GM21526 (cell line): ENCODE results near the gene CFAP251.
"Not testable (repeated sequence)": the region's sequence is repeated elsewhere in the genome, so short reads cannot be mapped to it uniquely, and the experiment has no call there.

Source experiments
- ATAC-seq: cut with Tn5 transposase; IDR thresholded peaks from one replicate; pipeline ENCODE4 v1.9.1; 2021; ENCODE audit warnings: moderate library complexity; ENCODE audit not compliant: unreplicated experiment, low FRiP score

CFAP251 gene

GRCh38 chr12:122022393-122023338 lies 104.3 kb downstream of the CFAP251 start:
- no peak for ATAC-seq

DNA sequence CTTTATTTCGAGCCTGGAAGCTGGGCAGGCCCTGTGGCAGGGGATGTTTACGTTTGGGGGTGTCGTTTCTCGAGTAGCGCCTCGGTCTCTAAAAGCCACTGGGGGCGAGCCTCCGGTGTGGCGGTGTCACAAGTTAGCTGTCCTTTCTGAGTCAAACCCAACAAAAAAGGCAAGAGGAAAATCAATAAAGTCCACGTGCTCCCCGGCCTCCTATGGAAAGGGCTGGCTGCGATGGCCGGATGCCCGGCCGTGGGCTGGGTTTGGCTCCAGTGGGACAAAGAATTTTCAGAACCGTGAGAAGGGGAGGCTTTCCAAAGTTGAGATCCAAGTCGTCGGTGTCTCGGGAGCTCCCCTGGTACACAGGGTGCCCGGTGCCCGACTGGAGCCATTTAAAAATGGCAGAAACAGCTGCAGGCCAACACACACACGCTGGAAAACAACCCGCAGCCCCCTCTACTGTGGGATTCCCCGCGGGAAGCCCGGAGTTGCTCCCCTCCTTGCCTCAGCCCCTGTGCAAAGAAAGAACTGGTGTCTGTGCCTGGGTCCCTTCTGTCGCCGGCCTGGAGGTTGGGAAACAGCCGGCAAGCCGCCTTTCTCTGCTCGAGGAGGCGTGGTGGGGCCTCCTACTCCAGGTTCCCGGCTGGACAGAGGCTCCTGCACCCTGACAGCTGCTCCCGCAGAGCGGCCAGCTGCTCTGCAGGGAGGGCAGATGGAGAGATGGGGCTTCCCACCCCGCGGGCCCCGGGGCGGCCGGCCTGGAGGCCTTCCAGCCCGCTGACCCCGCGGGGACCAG lies 105.1 kb downstream of the CFAP251 start:
- no peak for ATAC-seq

DNA sequence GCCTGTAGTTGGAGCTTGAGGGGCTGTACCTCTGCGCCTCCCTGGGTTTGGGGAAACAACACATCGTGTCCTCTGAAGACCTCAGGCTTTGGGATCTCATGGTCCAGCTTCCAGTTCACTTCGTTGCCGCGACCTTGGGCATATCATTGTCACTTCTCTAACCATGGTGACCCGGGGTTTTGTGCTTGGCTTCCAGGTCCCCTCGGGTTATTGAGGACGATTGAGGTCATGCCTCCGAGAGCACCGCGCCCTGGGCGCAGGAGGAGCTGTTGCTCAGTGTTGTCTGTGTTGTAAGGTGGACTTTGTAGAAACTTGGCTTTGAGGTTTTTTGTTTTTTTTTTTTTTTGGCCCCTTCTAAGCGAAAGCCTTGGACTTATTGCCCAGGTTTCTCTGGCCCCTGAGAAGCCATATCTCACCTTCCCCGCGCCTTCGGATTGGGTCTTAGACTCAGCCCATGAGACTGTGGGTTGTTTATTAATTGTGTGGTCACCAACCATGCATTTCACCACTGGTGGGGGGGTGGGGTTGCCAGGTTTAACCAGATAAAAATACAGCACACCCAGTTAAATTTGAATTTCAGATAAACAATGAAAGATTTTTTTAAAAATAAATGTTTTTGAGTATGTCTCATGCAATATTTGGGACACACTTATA lies 105.9 kb downstream of the CFAP251 start:
- no peak for ATAC-seq

- no peak for ATAC-seq
Observed at GRCh38 chr12:122026706-122027333, 108.4 kb downstream of the CFAP251 start.

DNA sequence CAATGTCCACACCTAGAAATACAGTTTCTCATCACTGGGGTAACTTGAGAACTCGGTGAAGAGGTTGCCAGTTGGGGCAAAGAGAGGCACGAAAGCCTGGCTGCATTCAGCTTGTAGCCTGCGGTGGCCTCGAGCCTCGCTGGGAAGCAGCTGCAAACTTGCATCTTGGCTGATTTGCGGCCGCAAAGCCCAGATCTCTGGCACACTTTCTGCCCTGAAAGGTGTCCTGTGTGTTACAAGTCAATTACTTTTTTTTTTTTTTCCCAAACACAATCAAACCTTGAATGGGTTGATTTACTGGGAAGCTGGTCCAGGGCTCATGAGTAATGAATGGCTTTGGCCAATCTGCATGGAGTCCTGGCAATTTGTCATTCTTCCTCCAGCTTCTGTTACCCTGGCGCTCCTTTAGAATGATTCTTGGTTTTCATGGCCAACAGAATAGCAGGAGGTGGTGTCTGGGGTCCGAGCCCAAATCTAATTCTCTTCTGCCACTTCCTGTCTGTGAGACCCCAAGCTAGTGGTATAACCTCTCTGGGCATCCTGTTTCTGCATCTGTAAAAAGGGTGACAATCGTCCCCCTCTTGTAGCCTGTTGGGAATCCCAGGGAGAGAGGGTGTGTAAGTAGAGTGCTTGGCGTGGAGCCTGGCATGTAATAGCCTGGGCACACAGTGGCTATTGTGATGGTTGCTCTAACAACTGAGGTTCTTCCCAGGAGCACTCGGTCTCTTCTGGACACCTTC lies 109.9 kb downstream of the CFAP251 start:
- no peak for ATAC-seq

DNA sequence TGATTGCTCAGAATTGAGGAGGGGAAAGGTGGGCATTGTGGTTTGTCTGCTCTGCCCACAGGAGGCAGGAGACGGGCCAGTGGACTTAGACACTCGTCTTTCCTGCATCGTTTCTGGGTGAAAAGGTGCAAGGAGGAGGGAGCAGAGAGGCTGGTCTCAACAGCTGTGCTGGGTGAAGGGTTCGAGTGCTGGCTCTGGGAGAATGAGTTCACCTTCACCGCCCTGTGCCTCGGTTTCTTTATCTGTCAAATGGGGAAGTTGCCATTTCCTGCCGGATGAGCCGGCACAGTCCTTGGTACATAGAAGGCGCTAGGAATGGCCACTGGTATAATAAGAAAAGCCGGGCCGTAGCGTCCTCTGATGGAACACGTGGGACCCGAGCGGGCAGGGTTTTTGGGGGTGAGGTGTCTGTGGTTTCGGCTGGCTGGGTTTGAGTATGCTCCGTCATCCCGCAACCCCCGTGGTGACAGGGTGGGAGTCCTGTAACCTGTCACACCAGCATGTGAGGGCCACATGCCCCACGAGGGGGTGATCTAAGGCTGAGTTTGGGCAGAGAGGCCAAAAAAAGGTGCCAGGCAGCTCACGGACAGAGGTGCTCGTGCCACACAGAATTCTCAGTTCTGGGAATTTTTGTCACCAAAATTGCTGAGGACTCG lies 110.6 kb downstream of the CFAP251 start:
- ATAC-seq, result no peak

DNA sequence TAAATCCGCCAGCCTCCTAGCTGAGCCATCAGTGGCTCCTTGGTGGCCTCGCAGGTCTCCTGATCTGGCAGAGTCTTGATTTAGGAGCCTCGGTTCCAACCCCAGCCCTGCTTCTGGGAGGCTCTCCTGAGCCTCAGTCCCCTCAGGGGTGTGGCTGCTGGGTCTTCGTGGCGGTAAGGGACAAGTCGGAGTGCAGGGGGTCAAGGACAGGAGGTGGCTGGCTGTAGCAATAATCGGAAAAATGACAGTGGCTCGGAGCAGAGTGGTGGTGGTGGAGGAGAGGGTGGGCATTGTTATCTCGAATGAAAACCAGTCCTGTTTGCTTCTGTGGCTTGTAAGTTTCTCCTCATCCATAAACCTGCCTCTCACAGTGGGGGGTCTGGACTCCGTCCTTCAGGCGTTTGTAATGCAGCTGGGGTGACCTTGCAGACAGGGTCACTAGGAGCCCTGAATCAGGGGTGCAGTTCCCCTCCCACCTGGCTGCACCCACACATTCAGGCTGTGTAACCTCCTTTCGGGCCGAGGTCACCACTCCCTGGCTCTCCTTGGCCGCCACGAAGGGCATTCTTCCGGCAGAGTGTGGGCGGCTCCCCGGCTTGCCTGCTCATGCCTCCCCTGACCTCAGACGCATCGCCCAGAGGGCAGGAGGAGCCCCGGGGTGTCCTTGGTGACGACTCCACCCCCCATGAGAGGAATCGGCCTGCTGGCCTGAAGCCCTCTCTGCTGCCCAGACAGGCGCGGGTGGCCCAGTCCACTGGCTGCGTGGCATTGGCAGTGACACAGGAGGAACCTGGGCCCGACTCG lies 111.4 kb downstream of the CFAP251 start:
- no peak for ATAC-seq

- no peak for ATAC-seq
Observed at GRCh38 chr12:122030424-122031035, 112.1 kb downstream of the CFAP251 start.

DNA sequence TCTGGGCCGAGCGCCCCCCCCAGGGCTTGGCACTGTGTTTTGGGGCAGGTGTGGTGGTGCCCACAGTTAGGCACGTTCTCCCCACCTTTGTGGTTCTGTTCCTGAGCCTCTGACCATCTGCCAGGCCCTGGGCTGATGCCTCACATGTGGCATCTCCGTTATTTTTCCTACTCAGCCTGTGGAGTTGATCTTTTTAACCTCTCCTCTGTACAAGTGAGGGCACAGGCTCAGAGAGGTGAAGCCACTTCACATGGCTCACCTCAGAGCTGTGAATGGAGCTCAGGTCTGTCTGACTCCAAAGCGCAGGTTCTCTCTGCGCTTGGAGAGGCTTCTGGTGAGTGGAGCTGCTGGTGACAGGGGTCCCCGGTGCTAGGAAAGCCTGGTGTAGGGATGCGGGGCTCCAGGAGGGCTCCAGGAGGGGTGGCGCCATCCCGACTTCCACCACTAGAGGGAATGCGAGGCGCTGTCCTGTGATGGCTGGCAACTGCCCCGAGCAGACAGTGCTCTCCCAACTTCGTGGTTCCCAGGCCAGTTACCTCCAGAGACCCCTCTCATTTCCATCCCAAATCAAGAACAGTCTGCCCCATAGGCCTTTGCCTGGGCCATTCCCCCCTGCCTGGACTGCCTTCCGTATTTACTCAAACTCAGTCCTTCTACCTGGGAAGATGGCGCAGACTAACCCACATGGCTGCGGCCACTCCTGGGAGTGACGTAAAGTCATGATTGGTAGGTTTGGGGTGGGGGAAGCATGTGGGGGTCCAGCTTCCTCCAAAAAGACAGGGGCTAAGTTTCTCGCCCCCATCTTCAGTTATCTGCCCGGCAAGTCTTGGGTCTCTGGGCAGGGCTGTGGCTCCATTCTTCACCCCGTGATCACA lies 113.2 kb downstream of the CFAP251 start:
- ATAC-seq, result no peak

DNA sequence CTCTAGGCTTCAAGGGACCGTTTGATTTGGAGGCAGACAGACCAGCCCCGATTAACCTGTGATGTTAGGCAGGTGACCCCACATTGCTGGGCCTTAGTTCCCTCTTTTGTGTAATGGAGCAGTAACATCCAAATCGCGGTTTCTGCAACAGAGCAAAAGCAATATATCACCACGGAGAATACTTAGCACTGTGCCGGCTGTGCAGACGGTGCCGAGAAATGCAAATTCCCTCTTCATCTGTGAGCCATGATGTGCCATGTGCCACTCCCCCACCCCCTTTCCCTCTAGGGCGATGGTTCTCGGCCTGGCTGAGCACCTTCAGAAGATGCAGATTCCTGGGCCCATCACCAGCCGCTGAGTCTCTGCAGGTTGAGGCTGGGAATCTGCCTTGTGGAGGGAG lies 114.2 kb downstream of the CFAP251 start:
- ATAC-seq, result no peak

- no peak for ATAC-seq
Observed at GRCh38 chr12:122035292-122035691, 116.9 kb downstream of the CFAP251 start.

DNA sequence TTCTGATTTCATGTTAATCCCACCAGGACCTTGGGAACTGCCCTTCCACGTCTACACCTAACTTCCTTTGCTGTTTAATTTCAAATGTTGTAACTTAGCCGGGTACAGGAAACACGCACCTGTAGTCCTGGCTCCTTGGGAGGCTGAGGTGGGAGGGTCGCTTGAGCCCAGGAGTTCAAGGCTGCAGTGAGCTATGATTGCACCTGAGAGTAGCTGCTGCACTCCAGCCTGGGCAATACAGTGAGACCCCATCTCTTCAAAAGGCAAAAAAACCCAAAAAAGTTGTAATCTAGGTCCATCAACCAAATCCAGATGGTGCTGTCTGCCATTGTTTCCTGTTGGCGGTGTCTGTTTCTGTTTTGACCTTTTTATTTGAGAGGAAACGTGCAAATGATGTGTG lies 117.8 kb downstream of the CFAP251 start:
- no peak for ATAC-seq

DNA sequence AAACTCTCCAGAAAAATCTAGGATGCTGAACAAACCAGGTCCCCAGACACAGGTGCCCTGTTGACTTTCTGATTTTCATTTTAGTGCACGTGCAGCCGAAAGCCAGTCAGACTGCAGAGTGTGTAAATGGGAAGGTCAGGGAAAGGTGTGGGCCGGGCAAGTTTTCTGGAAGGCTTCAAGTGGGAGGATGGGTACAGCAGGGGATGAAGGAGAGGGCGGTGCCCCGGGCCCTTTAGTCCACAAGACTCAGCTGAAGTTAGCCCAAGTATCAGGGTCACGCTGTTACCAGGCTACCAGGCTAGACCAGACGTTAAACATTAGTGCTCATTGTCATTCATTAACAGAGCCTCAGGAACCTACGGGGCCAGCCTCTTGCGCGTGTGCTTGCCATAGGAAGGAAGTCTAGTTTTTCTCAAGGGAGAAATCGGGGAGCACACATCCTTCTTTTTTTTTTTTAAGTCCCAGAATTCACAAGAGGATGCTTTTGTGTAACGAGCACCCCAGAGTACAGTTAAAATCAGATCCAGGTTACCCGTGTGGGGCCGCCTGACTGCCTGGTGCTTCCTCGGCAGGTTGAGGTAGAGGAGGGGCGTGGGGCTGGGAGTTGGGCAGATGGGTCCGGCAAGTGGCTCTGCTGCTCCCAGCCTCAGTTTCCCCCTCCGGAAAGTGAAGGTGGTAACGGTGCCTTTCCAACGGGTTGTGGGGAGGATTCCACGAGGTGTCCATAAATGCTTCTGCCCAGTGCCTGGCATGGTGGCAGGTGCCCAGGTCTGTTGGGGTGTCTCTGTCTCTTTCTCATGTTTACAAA lies 122.4 kb downstream of the CFAP251 start:
- no peak for ATAC-seq

GRCh38 chr12:122041458-122041857 lies 123.1 kb downstream of the CFAP251 start:
- not testable (repeated sequence) for ATAC-seq

- no peak for ATAC-seq
Observed at GRCh38 chr12:122042910-122043309, 124.5 kb downstream of the CFAP251 start.

- no peak for ATAC-seq
Observed at GRCh38 chr12:122043476-122043875, 125.1 kb downstream of the CFAP251 start.
